Activated CD8-positive, alpha-beta memory T cell treated with anti-CD3 and anti-CD28 coated beads, Interleukin-2, amount 10 ng/mL, durations not matched to agents 7 days and 5 days (primary cell): ENCODE data around the gene GULP1. TPM values are rescaled to one million over a fixed set of nuclear protein-coding genes. Genes with fewer than 3 reads are reported as not detected.
"Not testable (repeated sequence)": the region's sequence is repeated elsewhere in the genome, so short reads cannot be mapped to it uniquely, and the experiment has no call there.

ENCODE experiments used
- ATAC-seq: fragments of 150-1000 bp; cut with Tn5 transposase; one replicate; pipeline ENCODE4 v1.10.0; 2021; ENCODE audit warnings: moderate library complexity
- CTCF ChIA-PET: fragments of 350-600 bp; sonication (Branson Sonifier 250); formaldehyde crosslinking; loops from one replicate; lab custom pipeline; 2021; ENCODE audit warnings: antibody characterized with exemption; lab: Charles Lee
- DNase-seq: peaks from one replicate; pipeline ENCODE4 v3.0.0-alpha.2; 2020
- H3K27ac Mint-ChIP-seq: one replicate; pipeline ENCODE4 v1.8.0; 2021; ENCODE audit warnings: mild to moderate bottlenecking, mixed read lengths
- H3K27me3 Mint-ChIP-seq: one replicate; pipeline ENCODE4 v1.8.0; 2021; ENCODE audit warnings: mixed read lengths
- H3K36me3 Mint-ChIP-seq: one replicate; pipeline ENCODE4 v1.8.0; 2021; ENCODE audit warnings: mild to moderate bottlenecking, mixed read lengths
- H3K4me1 Mint-ChIP-seq: one replicate; pipeline ENCODE4 v1.8.0; 2021; ENCODE audit warnings: mixed read lengths
- H3K4me3 Mint-ChIP-seq: one replicate; pipeline ENCODE4 v1.8.0; 2021; ENCODE audit warnings: mild to moderate bottlenecking, moderate library complexity, mixed read lengths
- H3K9me3 Mint-ChIP-seq: one replicate; pipeline ENCODE4 v1.8.0; 2022; ENCODE audit warnings: low read depth, mixed read lengths
- total RNA-seq, 2 experiments: library from RNA; stranded (reverse); gene quantifications; one replicate each; pipeline ENCODE4 v1.2.3, GENCODE V29; 2021

Gene GULP1
- total RNA-seq, 2 experiments from 2014 or later: not detected

DNA sequence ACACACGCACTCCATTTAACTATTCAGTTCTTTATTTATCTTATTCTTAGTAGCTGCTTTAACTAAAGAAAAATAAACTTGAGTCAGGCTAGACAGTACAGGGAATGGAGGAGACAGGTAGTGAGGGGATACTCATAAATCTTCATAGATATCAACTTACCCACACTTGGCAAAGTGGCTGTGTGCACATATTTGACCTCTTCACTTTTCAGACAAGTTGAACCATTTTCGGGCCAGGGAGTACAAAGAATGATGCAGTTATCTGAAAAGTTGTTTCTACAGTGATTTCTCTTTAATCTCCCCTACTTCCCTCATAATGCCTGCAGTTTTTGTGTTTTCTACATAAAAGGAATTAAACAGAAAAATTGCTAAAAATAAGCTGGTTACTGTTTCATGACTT lies 307.5 kb downstream of the GULP1 start:
- H3K27me3 Mint-ChIP-seq: no peaks in the 10 kb centered on the region
- CTCF ChIA-PET: no interaction called here
- no peaks in the 10 kb centered on the region for H3K4me1 Mint-ChIP-seq
- H3K4me3 Mint-ChIP-seq: no peak overlapping the region
- H3K27ac Mint-ChIP-seq: no peak overlapping the region
- H3K36me3 Mint-ChIP-seq: no peaks in the 10 kb centered on the region
- peaks cover under 1% of the 10 kb centered on the region for H3K9me3 Mint-ChIP-seq
- ATAC-seq: no peak
- no peak for DNase-seq

DNA sequence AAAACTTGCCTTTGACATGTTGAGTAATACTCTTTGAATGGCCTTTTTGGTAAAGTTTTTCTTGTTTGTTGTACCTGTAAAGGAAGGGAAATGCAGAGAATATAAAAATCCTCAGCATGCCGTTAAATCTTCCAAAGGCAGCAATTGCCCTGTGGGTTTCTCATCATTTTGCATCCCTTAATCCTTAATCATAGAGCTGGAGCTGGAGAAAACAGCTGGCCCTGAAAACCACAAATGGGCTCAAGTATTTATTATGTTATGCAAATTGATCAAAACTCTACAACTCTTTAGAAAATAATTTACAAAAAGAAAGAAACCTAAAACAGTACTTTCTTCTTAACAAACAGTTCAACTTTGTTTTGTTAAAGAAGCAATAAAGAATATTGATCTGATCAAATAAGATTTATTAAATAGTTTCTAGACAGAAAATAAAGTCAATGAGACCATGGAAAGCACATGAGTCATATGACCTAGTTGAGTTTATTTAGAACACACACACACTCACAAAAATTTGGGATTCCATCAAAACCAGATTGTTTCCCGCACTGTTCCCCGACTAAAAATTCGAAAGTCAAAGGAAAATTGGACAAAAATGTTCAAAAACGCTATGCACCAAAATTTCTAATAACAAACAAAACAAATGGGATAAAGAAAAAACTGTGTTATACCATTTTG lies 309.0 kb downstream of the GULP1 start:
- Mint-ChIP-seq H3K27me3 (no peaks in the 10 kb centered on the region), H3K4me1 (no peaks in the 10 kb centered on the region), H3K4me3 (no peak overlapping the region), H3K36me3 (no peaks in the 10 kb centered on the region), H3K9me3 (peaks cover 3% of the 10 kb centered on the region), H3K27ac (no peak overlapping the region)
- ATAC-seq (no peak), DNase-seq (no peak)
- CTCF ChIA-PET: no interaction called here

DNA sequence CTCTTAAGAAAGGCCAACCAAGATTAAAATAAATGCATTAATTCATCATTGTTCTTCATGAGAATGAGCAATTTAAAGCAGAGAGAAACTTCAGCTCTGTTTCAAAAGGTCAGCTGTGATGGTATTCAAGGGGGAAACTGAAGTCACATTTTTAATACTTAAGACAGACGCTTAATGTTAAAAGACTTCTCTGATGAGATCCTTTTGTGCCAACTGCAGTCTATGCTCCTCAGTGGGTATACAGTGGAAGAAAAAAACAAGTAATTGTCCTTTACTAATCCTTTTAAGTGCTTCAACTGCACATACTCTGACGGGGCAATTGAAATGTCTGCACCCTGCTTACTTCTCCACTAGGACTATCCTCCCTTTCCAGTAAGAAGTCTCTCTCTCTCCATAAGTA lies 309.7 kb downstream of the GULP1 start:
- Mint-ChIP-seq H3K4me1 (no peaks in the 10 kb centered on the region), H3K4me3 (no peak overlapping the region), H3K27ac (no peak overlapping the region), H3K9me3 (peaks cover 4% of the 10 kb centered on the region), H3K36me3 (no peaks in the 10 kb centered on the region), H3K27me3 (no peaks in the 10 kb centered on the region)
- ATAC-seq (no peak), DNase-seq (no peak)
- CTCF ChIA-PET: no interaction called here

DNA sequence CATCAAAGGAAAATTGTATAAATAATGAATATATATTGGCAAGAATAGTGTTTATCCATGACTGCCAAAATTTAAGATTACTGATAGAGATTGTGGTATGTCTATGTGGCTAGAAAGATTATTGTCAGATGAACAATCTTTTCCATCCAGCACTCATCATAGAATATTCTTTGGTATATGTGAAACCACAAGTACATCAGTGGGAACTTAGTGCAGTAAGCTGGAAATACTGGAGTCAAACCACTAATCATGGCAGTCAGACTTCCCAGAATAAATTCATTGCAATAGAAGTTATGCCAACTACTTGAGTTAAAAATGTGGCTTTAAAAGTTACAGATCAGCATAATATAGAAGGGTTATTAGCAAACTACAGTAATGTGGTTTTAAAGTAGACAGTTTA lies 310.3 kb downstream of the GULP1 start:
- CTCF ChIA-PET: no interaction called here
- Mint-ChIP-seq H3K27ac (no peak overlapping the region), H3K36me3 (no peaks in the 10 kb centered on the region), H3K27me3 (no peaks in the 10 kb centered on the region), H3K9me3 (peaks cover 4% of the 10 kb centered on the region), H3K4me1 (no peaks in the 10 kb centered on the region), H3K4me3 (no peak overlapping the region)
- ATAC-seq (no peak), DNase-seq (no peak)

DNA sequence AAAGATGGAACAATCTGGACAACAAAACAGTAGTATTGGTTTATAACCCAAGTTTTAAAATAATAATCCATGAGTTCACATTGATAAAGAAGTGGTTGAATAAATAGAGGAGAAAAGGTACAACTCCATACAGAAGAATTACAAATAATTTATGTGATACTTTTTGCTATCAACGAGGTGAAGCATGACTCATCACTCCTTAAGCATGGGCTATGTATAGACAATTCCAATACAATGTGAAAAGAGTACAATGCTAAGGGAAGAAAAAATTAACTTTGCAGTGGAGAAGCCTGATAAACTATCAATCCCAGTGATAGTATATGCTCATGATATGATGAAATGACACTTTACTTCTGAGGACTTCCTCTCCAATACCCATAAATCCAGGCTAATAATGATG lies 312.9 kb downstream of the GULP1 start:
- CTCF ChIA-PET: no interaction called here

DNA sequence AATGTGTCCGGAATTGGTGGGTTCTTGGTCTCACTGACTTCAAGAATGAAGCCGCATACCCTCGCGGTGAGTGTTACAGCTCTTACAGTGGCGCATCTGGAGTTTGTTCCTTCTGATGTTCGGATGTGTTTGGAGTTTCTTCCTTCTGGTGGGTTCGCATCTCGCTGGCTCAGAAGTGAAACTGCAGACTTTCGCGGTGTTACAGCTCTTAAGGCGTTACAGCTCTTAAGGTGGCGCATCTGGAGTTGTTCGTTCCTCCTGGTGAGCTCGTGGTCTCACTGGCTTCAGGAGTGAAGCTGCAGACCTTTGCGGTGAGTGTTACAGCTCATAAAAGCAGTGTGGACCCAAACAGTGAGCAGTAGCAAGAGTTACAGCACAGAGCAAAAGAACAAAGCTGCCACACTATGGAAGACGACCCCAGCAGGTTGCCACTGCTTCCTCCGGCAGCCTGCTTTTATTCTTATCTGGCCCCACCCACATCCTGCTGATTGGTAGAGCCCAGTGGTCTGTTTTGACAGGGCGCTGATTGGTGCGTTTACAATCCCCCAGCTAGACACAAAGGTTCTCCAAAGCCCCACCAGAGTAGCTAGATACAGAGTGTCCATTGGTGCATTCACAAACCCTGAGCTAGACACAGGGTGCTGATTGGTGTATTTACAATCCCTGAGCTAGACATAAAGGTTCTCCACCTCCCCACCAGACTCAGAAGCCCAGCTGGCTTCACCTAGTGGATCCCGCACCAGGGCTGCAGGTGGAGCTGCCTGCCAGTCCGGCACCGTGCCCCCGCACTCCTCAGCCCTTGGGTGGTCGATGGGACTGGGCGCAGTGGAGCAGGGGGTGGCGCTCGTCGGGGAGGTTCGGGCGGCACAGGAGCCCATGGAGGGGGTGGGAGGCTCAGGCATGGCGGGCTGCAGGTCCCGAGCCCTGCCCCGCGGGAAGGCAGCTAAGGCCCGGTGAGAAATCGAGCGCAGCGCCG lies 314.2 kb downstream of the GULP1 start:
- DNase-seq, H3K9me3 Mint-ChIP-seq, H3K4me1 Mint-ChIP-seq, H3K27me3 Mint-ChIP-seq, ATAC-seq, H3K36me3 Mint-ChIP-seq: not testable (repeated sequence)
- CTCF ChIA-PET: interaction anchor here (0.6 kb wide), 1 partner anchor 540 kb away, joined by 3 read pairs; no protein-coding TSS in a partner anchor
- H3K4me3 Mint-ChIP-seq: peak overlapping the region; percentile 32
- peak overlapping the region; percentile 50 for H3K27ac Mint-ChIP-seq

More for the DNA sequence above, 312.9 kb downstream of the GULP1 start:
- no peak for ATAC-seq
- Mint-ChIP-seq H3K27ac (no peak overlapping the region), H3K9me3 (peaks cover 4% of the 10 kb centered on the region), H3K27me3 (no peaks in the 10 kb centered on the region), H3K4me3 (no peak overlapping the region), H3K4me1 (no peaks in the 10 kb centered on the region), H3K36me3 (no peaks in the 10 kb centered on the region)
- no peak for DNase-seq

DNA sequence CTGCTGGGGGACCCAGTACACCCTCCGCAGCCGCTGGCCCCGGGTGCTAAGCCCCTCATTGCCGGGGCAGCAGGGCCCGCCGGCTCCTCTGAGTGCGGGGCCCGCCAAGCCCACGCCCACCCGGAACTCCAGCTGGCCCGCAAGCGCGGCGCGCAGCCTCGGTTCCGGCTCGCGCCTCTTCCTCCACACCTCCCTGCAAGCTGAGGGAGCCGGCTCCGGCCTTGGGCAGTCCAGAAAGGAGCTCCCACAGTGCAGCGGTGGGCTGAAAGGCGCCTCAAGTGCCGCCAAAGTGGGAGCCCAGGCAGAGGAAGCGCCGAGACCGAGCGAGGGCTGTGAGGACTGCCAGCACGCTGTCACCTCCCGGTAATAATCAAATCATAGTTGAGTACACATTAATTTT lies 314.9 kb downstream of the GULP1 start:
- CTCF ChIA-PET, H3K9me3 Mint-ChIP-seq, H3K27me3 Mint-ChIP-seq, H3K27ac Mint-ChIP-seq, H3K4me3 Mint-ChIP-seq, H3K36me3 Mint-ChIP-seq, ATAC-seq, H3K4me1 Mint-ChIP-seq, DNase-seq: not testable (repeated sequence)

DNA sequence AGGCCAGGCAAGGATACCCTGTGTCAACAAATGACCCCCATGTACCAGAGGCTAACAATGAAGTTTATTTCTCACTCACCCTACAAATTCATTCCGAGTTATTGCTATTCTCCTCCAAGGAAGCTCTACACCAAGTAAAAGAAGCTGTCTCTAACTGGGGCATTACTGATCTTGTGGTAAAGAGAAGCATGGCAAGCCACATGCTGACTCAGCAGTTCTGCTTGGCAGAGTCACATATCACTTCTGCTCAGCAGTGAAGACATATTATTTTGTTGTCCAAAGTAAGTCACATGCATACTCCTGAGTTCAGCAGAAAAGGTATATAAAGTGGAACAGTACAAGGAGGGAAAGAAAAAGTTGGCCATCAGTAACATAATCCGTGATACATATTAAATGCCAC lies 315.8 kb downstream of the GULP1 start:
- Mint-ChIP-seq H3K9me3 (peaks cover 4% of the 10 kb centered on the region), H3K4me3 (no peak overlapping the region), H3K27me3 (no peaks in the 10 kb centered on the region), H3K36me3 (no peaks in the 10 kb centered on the region), H3K27ac (no peak overlapping the region), H3K4me1 (no peaks in the 10 kb centered on the region)
- no peak for DNase-seq
- CTCF ChIA-PET: no interaction called here
- no peak for ATAC-seq

DNA sequence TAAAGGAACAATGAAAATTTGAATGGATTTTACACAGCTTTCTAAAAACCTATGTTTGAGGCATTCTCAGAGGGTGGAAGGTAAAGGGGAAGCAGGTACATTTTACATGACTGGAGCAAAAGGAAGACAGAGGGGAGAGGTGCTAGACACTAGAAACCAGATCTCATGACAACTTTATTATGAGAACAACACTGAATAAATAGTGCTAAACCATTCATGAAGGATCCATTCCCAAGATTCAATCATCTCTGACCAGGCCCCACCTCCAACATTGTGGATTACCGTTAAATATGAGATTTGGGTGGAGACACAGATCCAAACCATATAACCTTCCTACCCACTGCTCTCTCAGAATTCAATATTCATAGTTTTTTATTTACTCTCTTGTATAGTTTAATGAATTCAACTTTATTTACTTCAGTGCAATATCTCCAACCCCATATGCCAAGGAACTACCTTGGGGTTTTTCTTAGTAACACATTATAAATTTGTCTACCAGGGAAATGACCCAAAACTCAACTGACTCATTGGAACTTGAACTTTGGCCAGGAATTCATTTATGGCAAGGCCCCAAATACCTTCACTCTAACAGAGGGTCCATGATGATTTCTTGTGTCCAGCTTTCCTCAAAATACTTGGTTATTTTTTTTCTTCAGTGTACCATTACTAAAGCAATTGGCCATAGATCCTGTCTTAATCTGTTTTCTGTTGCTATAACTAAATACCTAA lies 317.8 kb downstream of the GULP1 start:
- DNase-seq: no peak
- Mint-ChIP-seq H3K27ac (no peak overlapping the region), H3K36me3 (no peaks in the 10 kb centered on the region), H3K27me3 (no peaks in the 10 kb centered on the region), H3K9me3 (peaks cover 2% of the 10 kb centered on the region), H3K4me3 (no peak overlapping the region), H3K4me1 (no peaks in the 10 kb centered on the region)
- CTCF ChIA-PET: no interaction called here
- no peak for ATAC-seq

DNA sequence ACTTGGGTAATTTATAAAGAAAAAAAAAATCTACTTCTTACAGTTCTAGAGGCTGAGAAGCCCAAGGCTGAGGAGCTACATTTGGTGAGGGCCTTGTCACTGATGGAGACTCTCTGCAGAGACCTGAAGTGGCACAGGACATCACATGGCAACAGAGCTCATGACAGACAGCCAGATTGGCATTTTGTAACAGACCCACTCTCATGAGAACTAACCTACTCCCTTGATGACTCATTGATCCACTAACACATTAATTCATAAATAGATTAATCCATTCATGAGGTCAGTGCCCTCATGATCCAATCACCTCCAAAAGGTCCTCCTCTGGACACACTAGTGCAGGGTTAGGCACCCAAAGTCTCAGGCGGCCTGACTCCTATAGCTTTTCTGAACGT lies 318.4 kb downstream of the GULP1 start:
- peaks cover 2% of the 10 kb centered on the region for H3K9me3 Mint-ChIP-seq
- no peaks in the 10 kb centered on the region for H3K27me3 Mint-ChIP-seq
- no peak overlapping the region for H3K27ac Mint-ChIP-seq
- H3K36me3 Mint-ChIP-seq: no peaks in the 10 kb centered on the region
- no peak overlapping the region for H3K4me3 Mint-ChIP-seq
- CTCF ChIA-PET: no interaction called here
- ATAC-seq (no peak), DNase-seq (no peak)
- no peaks in the 10 kb centered on the region for H3K4me1 Mint-ChIP-seq

DNA sequence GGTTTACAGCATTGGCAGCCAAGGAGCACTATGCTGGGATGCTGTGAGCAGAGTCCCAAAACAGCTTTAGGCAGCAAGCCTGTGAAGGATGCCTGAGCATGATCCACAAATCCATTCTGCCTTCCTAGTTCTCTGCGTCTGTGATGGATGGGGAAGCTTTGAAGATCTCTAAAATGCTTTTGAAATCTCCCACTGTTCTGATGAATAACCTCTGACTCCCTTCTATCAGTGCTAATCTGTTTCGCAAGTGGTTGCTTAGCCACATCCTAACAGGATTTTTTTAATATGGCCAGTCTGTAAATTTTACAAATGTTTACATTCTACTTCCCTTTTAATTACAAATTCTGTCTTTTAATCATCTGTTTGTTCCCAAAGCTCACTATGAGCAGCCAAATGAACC lies 319.2 kb downstream of the GULP1 start:
- ATAC-seq: no peak
- Mint-ChIP-seq H3K4me1 (no peaks in the 10 kb centered on the region), H3K4me3 (no peak overlapping the region), H3K36me3 (no peaks in the 10 kb centered on the region), H3K27ac (no peak overlapping the region), H3K27me3 (no peaks in the 10 kb centered on the region), H3K9me3 (no peaks in the 10 kb centered on the region)
- DNase-seq: no peak
- CTCF ChIA-PET: no interaction called here

DNA sequence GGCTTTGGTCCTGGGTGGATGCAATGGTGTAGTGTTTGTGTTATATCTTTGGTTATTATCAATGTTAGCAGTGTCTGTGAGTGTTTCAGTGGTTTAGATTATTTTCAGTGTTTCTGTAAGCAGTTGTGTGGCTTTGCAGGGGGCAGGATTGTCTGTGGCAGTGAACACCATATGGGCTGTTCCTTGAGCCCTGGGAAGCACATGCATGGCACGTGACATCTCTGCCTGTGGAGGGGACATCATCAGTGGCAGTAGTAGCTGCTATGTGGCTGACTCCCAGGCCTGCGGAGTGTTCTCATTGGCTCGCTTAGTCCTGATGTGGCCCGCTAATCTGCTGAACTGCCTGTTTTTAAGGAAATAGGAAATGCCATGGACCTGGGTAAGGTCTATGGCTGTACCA lies 327.5 kb downstream of the GULP1 start:
- DNase-seq (no peak), ATAC-seq (no peak)
- CTCF ChIA-PET: no interaction called here
- H3K4me1 Mint-ChIP-seq: no peaks in the 10 kb centered on the region
- no peaks in the 10 kb centered on the region for H3K27me3 Mint-ChIP-seq
- no peak overlapping the region for H3K27ac Mint-ChIP-seq
- peaks cover 3% of the 10 kb centered on the region for H3K9me3 Mint-ChIP-seq
- H3K36me3 Mint-ChIP-seq: no peaks in the 10 kb centered on the region
- H3K4me3 Mint-ChIP-seq: no peak overlapping the region

DNA sequence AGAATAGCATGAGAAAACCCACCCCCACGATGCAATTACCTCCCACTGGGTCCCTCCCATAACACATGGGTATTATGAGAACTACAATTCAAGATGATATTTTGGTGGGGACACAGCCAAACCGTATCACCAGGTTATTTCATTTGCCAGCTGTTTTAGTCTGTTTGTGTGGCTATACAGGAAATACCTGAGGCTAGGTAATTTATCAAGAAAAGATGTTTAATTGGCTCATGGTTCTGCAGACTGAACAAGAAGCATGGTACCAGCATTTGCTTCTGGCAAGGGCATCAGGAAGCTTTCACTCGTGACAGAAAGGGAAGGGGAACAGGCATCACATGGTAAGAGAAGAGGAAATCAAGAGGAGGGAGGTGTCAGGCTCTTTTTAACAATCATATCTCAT lies 329.2 kb downstream of the GULP1 start:
- Mint-ChIP-seq H3K4me3 (no peak overlapping the region), H3K9me3 (peaks cover 3% of the 10 kb centered on the region), H3K27me3 (no peaks in the 10 kb centered on the region), H3K36me3 (no peaks in the 10 kb centered on the region), H3K4me1 (no peaks in the 10 kb centered on the region), H3K27ac (no peak overlapping the region)
- DNase-seq (no peak), ATAC-seq (no peak)
- CTCF ChIA-PET: no interaction called here
